Measurements from ENCODE around the gene SON.
"Not testable (repeated sequence)": the region's sequence is repeated elsewhere in the genome, so short reads cannot be mapped to it uniquely, and the experiment has no call there.

Gene SON

GRCh38 chr21:33557447-33557846 is 14.6 kb downstream of the SON start:
- no peak for DNase-seq (ENCODE audit: low read depth)
- H3K4me3 ChIP-seq (ENCODE audit: low read length) = no peak overlapping the region
- H3K9ac ChIP-seq (ENCODE audit: low read length) = no peak overlapping the region

GRCh38 chr21:33558777-33559421 is 16.1 kb downstream of the SON start:
- DNase-seq (ENCODE audit: low read depth) = no peak
- Histone ChIP-seq H3K9me3 (ENCODE audit: control insufficient read depth, low read length) (no peaks in the 10 kb centered on the region), H3K4me1 (ENCODE audit: control insufficient read depth, insufficient read depth, low read length) (peaks cover 17% of the 10 kb centered on the region), H3K9ac (ENCODE audit: low read length) (no peak overlapping the region), H3K36me3 (ENCODE audit: control insufficient read depth, insufficient read depth, low read length, severe bottlenecking) (peaks cover 96% of the 10 kb centered on the region), H3K27me3 (replicated peaks; ENCODE audit: control insufficient read depth, insufficient read depth, low read length) (no peaks in the 10 kb centered on the region), H3K4me3 (ENCODE audit: low read length) (no peak overlapping the region)

More at GRCh38 chr21:33557447-33557846, 14.6 kb downstream of the SON start:
- Histone ChIP-seq H3K9me3 (ENCODE audit: control insufficient read depth, low read length) (no peaks in the 10 kb centered on the region), H3K27me3 (replicated peaks; ENCODE audit: control insufficient read depth, insufficient read depth, low read length) (no peaks in the 10 kb centered on the region), H3K36me3 (ENCODE audit: control insufficient read depth, insufficient read depth, low read length, severe bottlenecking) (peaks cover 96% of the 10 kb centered on the region), H3K4me1 (ENCODE audit: control insufficient read depth, insufficient read depth, low read length) (peaks cover 17% of the 10 kb centered on the region)

- Histone ChIP-seq H3K4me3 (ENCODE audit: low read length) (no peak overlapping the region), H3K9me3 (ENCODE audit: control insufficient read depth, low read length) (no peaks in the 10 kb centered on the region), H3K9ac (ENCODE audit: low read length) (no peak overlapping the region), H3K36me3 (ENCODE audit: control insufficient read depth, insufficient read depth, low read length, severe bottlenecking) (peaks cover 92% of the 10 kb centered on the region), H3K27me3 (replicated peaks; ENCODE audit: control insufficient read depth, insufficient read depth, low read length) (no peaks in the 10 kb centered on the region), H3K4me1 (ENCODE audit: control insufficient read depth, insufficient read depth, low read length) (peaks cover 17% of the 10 kb centered on the region)
- DNase-seq (ENCODE audit: low read depth) = no peak
These were observed 17.0 kb downstream of the SON start for GRCh38 chr21:33559813-33560212.

- Histone ChIP-seq H3K4me1 (ENCODE audit: control insufficient read depth, insufficient read depth, low read length) (peaks cover 16% of the 10 kb centered on the region), H3K9me3 (ENCODE audit: control insufficient read depth, low read length) (no peaks in the 10 kb centered on the region), H3K4me3 (ENCODE audit: low read length) (no peak overlapping the region), H3K27me3 (replicated peaks; ENCODE audit: control insufficient read depth, insufficient read depth, low read length) (no peaks in the 10 kb centered on the region), H3K36me3 (ENCODE audit: control insufficient read depth, insufficient read depth, low read length, severe bottlenecking) (peaks cover 94% of the 10 kb centered on the region), H3K9ac (ENCODE audit: low read length) (no peak overlapping the region)
- DNase-seq (ENCODE audit: low read depth) = no peak
These were observed 18.1 kb downstream of the SON start for GRCh38 chr21:33560965-33561364.

GRCh38 chr21:33561373-33561772 is 18.5 kb downstream of the SON start:
- Histone ChIP-seq H3K36me3 (ENCODE audit: control insufficient read depth, insufficient read depth, low read length, severe bottlenecking) (peaks cover 94% of the 10 kb centered on the region), H3K27me3 (replicated peaks; ENCODE audit: control insufficient read depth, insufficient read depth, low read length) (no peaks in the 10 kb centered on the region), H3K4me3 (ENCODE audit: low read length) (no peak overlapping the region), H3K4me1 (ENCODE audit: control insufficient read depth, insufficient read depth, low read length) (peaks cover 19% of the 10 kb centered on the region), H3K9ac (ENCODE audit: low read length) (no peak overlapping the region), H3K9me3 (ENCODE audit: control insufficient read depth, low read length) (no peaks in the 10 kb centered on the region)
- no peak for DNase-seq (ENCODE audit: low read depth)

- Histone ChIP-seq H3K4me3 (ENCODE audit: low read length) (no peak overlapping the region), H3K9me3 (ENCODE audit: control insufficient read depth, low read length) (no peaks in the 10 kb centered on the region), H3K4me1 (ENCODE audit: control insufficient read depth, insufficient read depth, low read length) (peaks cover 23% of the 10 kb centered on the region), H3K36me3 (ENCODE audit: control insufficient read depth, insufficient read depth, low read length, severe bottlenecking) (peaks cover 91% of the 10 kb centered on the region), H3K9ac (ENCODE audit: low read length) (no peak overlapping the region), H3K27me3 (replicated peaks; ENCODE audit: control insufficient read depth, insufficient read depth, low read length) (no peaks in the 10 kb centered on the region)
- DNase-seq (ENCODE audit: low read depth) = no peak
These were observed 19.6 kb downstream of the SON start for GRCh38 chr21:33562389-33562788.

- no peaks in the 10 kb centered on the region for H3K9me3 ChIP-seq (ENCODE audit: control insufficient read depth, low read length)
- peaks cover 91% of the 10 kb centered on the region for H3K36me3 ChIP-seq (ENCODE audit: control insufficient read depth, insufficient read depth, low read length, severe bottlenecking)
- peaks cover 16% of the 10 kb centered on the region for H3K4me1 ChIP-seq (ENCODE audit: control insufficient read depth, insufficient read depth, low read length)
- no peak overlapping the region for H3K4me3 ChIP-seq (ENCODE audit: low read length)
- H3K27me3 ChIP-seq (replicated peaks; ENCODE audit: control insufficient read depth, insufficient read depth, low read length) = no peaks in the 10 kb centered on the region
- no peak overlapping the region for H3K9ac ChIP-seq (ENCODE audit: low read length)
- DNase-seq (ENCODE audit: low read depth) = no peak
These were observed 23.7 kb downstream of the SON start for GRCh38 chr21:33566514-33566913.

GRCh38 chr21:33567914-33568313 is 25.1 kb downstream of the SON start:
- no peak overlapping the region for H3K9ac ChIP-seq (ENCODE audit: low read length)
- no peaks in the 10 kb centered on the region for H3K9me3 ChIP-seq (ENCODE audit: control insufficient read depth, low read length)
- DNase-seq (ENCODE audit: low read depth) = no peak
- H3K27me3 ChIP-seq (replicated peaks; ENCODE audit: control insufficient read depth, insufficient read depth, low read length) = no peaks in the 10 kb centered on the region
- peaks cover 12% of the 10 kb centered on the region for H3K4me1 ChIP-seq (ENCODE audit: control insufficient read depth, insufficient read depth, low read length)
- no peak overlapping the region for H3K4me3 ChIP-seq (ENCODE audit: low read length)
- peaks cover 90% of the 10 kb centered on the region for H3K36me3 ChIP-seq (ENCODE audit: control insufficient read depth, insufficient read depth, low read length, severe bottlenecking)

GRCh38 chr21:33568448-33568847 is 25.6 kb downstream of the SON start:
- Histone ChIP-seq H3K27me3 (replicated peaks; ENCODE audit: control insufficient read depth, insufficient read depth, low read length) (no peaks in the 10 kb centered on the region), H3K9ac (ENCODE audit: low read length) (no peak overlapping the region), H3K4me1 (ENCODE audit: control insufficient read depth, insufficient read depth, low read length) (peaks cover 12% of the 10 kb centered on the region), H3K36me3 (ENCODE audit: control insufficient read depth, insufficient read depth, low read length, severe bottlenecking) (peaks cover 90% of the 10 kb centered on the region), H3K4me3 (ENCODE audit: low read length) (no peak overlapping the region), H3K9me3 (ENCODE audit: control insufficient read depth, low read length) (no peaks in the 10 kb centered on the region)
- DNase-seq (ENCODE audit: low read depth) = no peak

- no peak overlapping the region for H3K9ac ChIP-seq (ENCODE audit: low read length)
These were observed 27.2 kb downstream of the SON start for GRCh38 chr21:33569991-33570390.

GRCh38 chr21:33572350-33572749 is 29.5 kb downstream of the SON start:
- Histone ChIP-seq H3K4me3 (ENCODE audit: low read length) (no peak overlapping the region), H3K27me3 (replicated peaks; ENCODE audit: control insufficient read depth, insufficient read depth, low read length) (no peaks in the 10 kb centered on the region), H3K36me3 (ENCODE audit: control insufficient read depth, insufficient read depth, low read length, severe bottlenecking) (peaks cover 97% of the 10 kb centered on the region), H3K9ac (ENCODE audit: low read length) (no peak overlapping the region), H3K4me1 (ENCODE audit: control insufficient read depth, insufficient read depth, low read length) (peaks cover 6% of the 10 kb centered on the region), H3K9me3 (ENCODE audit: control insufficient read depth, low read length) (no peaks in the 10 kb centered on the region)
- DNase-seq (ENCODE audit: low read depth) = no peak

More at GRCh38 chr21:33569991-33570390, 27.2 kb downstream of the SON start:
- Histone ChIP-seq H3K4me1 (ENCODE audit: control insufficient read depth, insufficient read depth, low read length) (peaks cover 12% of the 10 kb centered on the region), H3K36me3 (ENCODE audit: control insufficient read depth, insufficient read depth, low read length, severe bottlenecking) (peaks cover 94% of the 10 kb centered on the region), H3K9me3 (ENCODE audit: control insufficient read depth, low read length) (no peaks in the 10 kb centered on the region), H3K27me3 (replicated peaks; ENCODE audit: control insufficient read depth, insufficient read depth, low read length) (no peaks in the 10 kb centered on the region), H3K4me3 (ENCODE audit: low read length) (no peak overlapping the region)
- DNase-seq (ENCODE audit: low read depth) = no peak

- not testable (repeated sequence) for H3K4me3 ChIP-seq (ENCODE audit: low read length); H3K9ac ChIP-seq (ENCODE audit: low read length); H3K27me3 ChIP-seq (replicated peaks; ENCODE audit: control insufficient read depth, insufficient read depth, low read length); H3K9me3 ChIP-seq (ENCODE audit: control insufficient read depth, low read length); DNase-seq (ENCODE audit: low read depth)
- H3K4me1 ChIP-seq (ENCODE audit: control insufficient read depth, insufficient read depth, low read length) = peaks cover 23% of the 10 kb centered on the region
- peaks cover 66% of the 10 kb centered on the region for H3K36me3 ChIP-seq (ENCODE audit: control insufficient read depth, insufficient read depth, low read length, severe bottlenecking)
These were observed 33.9 kb downstream of the SON start for GRCh38 chr21:33576741-33577141.
